Right ventricle myocardium superior (tissue), 1 donor: ENCODE data around the gene RASGRP4. TPM values are rescaled to one million over a fixed set of nuclear protein-coding genes. Genes with fewer than 3 reads are reported as not detected.
A peak's percentile ranks its signal among the peaks of the same experiment; 100 is the strongest.
"Not testable (repeated sequence)": the region's sequence is repeated elsewhere in the genome, so short reads cannot be mapped to it uniquely, and the experiment has no call there.

Experiments used
- ATAC-seq: fragments of 200-7000 bp; cut with Tn5 transposase; one replicate; pipeline ENCODE4 v1.9.1; 2020; ENCODE audit warnings: mild to moderate bottlenecking; ENCODE audit not compliant: poor library complexity
- DNase-seq: peaks from one replicate; pipeline ENCODE4 v3.0.0-alpha.2; 2020
- intact Hi-C: fragments of 100-400 bp; cut with DNase I; formaldehyde crosslinking; loops from one replicate; pipeline ENCODE4 v1.11.2; 2022
- long read RNA-seq: library from polyadenylated mRNA; unstranded; transcript quantifications from one replicate; pipeline ENCODE4 v2.0.0, GENCODE V29; 2021
- total RNA-seq: library from RNA; stranded (reverse); fragmentation: NEBNext Ultra II Directional; extraction: Animal tissue kit (Norgen Biotek cat#: 25700); gene quantifications from one replicate; pipeline ENCODE4 v1.2.1, GENCODE V29; 2021
- donor health status: DM: no; HTN: yes; CAD: no; lungs with severe emphysema.

RASGRP4 gene
- 1.8 TPM for total RNA-seq
- long read RNA-seq, result 0 reads

- ATAC-seq, result peak; percentile 74
- intact Hi-C loops, result no loop called here
- DNase-seq, result peak; percentile 72
These were observed at the start of gene RASGRP4 for GRCh38 chr19:38425810-38426466. TSS of gene RASGRP4 (minus strand) at chr19:38426219. CDS start at chr19:38426091, 128 bp downstream.

- DNase-seq (no peak), ATAC-seq (no peak)
- intact Hi-C loops, result no loop called here
These were observed 49.2 kb upstream of the RASGRP4 start for GRCh38 chr19:38475176-38475575.

- intact Hi-C loops, result no loop called here
- ATAC-seq (no peak), DNase-seq (no peak)
These were observed 47.2 kb upstream of the RASGRP4 start for GRCh38 chr19:38473201-38473600.

- intact Hi-C loops, ATAC-seq, DNase-seq: not testable (repeated sequence)
These were observed 46.7 kb upstream of the RASGRP4 start for GRCh38 chr19:38472725-38473124.

GRCh38 chr19:38470788-38471480 is 44.9 kb upstream of the RASGRP4 start:
- ATAC-seq (no peak), DNase-seq (no peak)
- intact Hi-C loops, result no loop called here

- DNase-seq, result no peak
- ATAC-seq, result no peak
These were observed 43.1 kb upstream of the RASGRP4 start for GRCh38 chr19:38469151-38469550.

GRCh38 chr19:38467541-38468525 is 41.8 kb upstream of the RASGRP4 start:
- no peak for ATAC-seq
- DNase-seq, result no peak
- intact Hi-C loops, result no loop called here

More at GRCh38 chr19:38469151-38469550, 43.1 kb upstream of the RASGRP4 start:
- intact Hi-C loops, result no loop called here

- DNase-seq, result no peak
- intact Hi-C loops, result no loop called here
- no peak for ATAC-seq
These were observed 40.0 kb upstream of the RASGRP4 start for GRCh38 chr19:38466050-38466449.

GRCh38 chr19:38464421-38465082 is 38.5 kb upstream of the RASGRP4 start:
- intact Hi-C loops, result no loop called here
- DNase-seq (no peak), ATAC-seq (no peak)

- no peak for DNase-seq
- intact Hi-C loops, result no loop called here
- ATAC-seq, result no peak
These were observed 37.3 kb upstream of the RASGRP4 start for GRCh38 chr19:38463365-38463764.

- intact Hi-C loops, result no loop called here
- no peak for ATAC-seq
- DNase-seq, result no peak
These were observed 33.0 kb upstream of the RASGRP4 start for GRCh38 chr19:38458991-38459390.

GRCh38 chr19:38457690-38458405 is 31.8 kb upstream of the RASGRP4 start:
- DNase-seq (no peak), ATAC-seq (no peak)
- intact Hi-C loops, result no loop called here

GRCh38 chr19:38457202-38457601 is 31.2 kb upstream of the RASGRP4 start:
- intact Hi-C loops, result no loop called here
- no peak for DNase-seq
- ATAC-seq, result no peak

GRCh38 chr19:38455031-38455430 is 29.0 kb upstream of the RASGRP4 start:
- intact Hi-C loops, result no loop called here
- no peak for ATAC-seq
- no peak for DNase-seq

- DNase-seq, result no peak
- ATAC-seq, result no peak
- intact Hi-C loops, result no loop called here
These were observed 27.6 kb upstream of the RASGRP4 start for GRCh38 chr19:38453596-38453995.

- ATAC-seq (no peak), DNase-seq (no peak)
- intact Hi-C loops, result no loop called here
These were observed 26.7 kb upstream of the RASGRP4 start for GRCh38 chr19:38452430-38453366.

GRCh38 chr19:38451629-38452028 is 25.6 kb upstream of the RASGRP4 start:
- intact Hi-C loops, result no loop called here
- ATAC-seq, result no peak

More at GRCh38 chr19:38451629-38452028, 25.6 kb upstream of the RASGRP4 start:
- no peak for DNase-seq
